Measurements from ENCODE around the gene SMPD3. TPM values are rescaled to one million over a fixed set of nuclear protein-coding genes. Genes with fewer than 3 reads are reported as not detected.

The SMPD3 gene
- total and polyA plus RNA-seq, 2 donors: 0.18 to 2.0 TPM

DNA sequence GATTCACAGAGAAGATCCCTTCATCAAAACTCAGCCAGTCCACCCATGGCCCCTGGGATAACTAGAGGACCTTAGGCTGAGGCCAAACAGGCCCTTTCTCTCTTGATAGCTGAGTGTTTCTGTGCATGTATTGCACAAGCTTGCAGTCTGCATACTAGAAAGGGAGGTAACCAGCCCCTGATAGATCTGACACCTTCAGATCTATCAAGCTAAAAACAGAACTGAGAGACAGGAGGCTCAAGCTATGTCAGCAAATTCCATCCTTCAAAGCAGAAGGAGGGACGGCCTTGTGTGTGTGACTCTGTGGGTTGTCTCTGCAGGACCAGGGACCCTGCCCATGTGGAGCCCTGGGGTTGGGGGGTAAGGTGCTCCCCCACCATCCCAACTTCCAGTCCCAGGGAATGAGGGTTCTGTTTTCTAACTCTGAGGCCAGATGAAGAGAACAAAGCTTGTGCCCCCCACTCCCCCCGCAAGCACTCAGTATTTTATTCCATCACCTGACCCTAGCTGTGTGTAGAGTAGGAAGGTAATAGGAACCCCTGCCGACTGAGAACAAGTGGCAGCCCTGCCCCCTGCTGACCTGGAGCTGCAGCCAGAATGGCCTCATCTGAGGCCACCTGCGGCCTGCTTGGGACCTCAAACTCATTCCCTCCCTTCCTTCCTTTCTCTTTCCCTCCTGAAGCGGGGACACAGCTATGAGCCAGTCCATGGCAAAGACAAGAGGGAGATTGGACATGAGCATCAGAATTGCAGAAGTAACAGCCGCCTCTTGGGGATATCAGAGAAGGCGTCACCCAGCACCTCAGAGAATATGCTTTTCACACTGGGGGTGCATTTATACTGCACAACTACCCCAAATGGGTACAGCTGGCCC lies 63.8 kb downstream of the SMPD3 start:
- Histone ChIP-seq H3K4me1 (ENCODE audit: insufficient read depth) (no peaks in the 10 kb centered on the region), H3K27ac (ENCODE audit: low read depth) (no peak overlapping the region), H3K36me3 (ENCODE audit: insufficient read depth) (no peaks in the 10 kb centered on the region), H3K4me3 (ENCODE audit: low read depth, low read length) (no peak overlapping the region)
- 69% methylated on average over 7 of the region's 7 CpGs for WGBS
- DNase-seq (ENCODE audit: extremely low spot score): no peak

- Histone ChIP-seq H3K4me1 (ENCODE audit: insufficient read depth) (no peaks in the 10 kb centered on the region), H3K27ac (ENCODE audit: low read depth) (no peak overlapping the region), H3K4me3 (ENCODE audit: low read depth, low read length) (no peak overlapping the region), H3K36me3 (ENCODE audit: insufficient read depth) (no peaks in the 10 kb centered on the region)
- WGBS: 95% methylated on average over 4 of the region's 4 CpGs
- DNase-seq (ENCODE audit: extremely low spot score): no peak
Measured at GRCh38 chr16:68383858-68384257, 64.5 kb downstream of the SMPD3 start.

DNA sequence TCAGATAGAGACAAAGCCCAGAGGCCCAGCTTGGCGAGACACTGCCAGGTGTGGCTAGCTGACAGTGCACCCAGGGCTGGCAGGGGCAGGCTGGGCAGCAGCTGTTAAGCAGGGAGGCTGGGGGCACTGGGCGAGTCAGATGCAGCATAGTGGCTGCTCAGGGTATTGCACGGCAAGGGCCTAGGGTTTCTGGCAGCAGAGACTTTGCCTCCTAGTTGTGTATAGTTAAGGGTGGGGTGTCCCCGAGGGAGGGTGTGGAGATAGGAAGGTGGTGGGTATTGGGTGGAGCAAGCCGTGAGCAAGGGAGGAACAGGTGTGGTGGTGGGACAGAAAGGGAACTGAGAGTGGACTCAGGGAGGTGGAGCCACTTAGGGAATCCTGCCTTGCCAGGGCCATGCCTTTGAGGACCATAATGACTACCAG lies 66.0 kb downstream of the SMPD3 start:
- Histone ChIP-seq H3K4me3 (ENCODE audit: low read depth, low read length) (no peak overlapping the region), H3K36me3 (ENCODE audit: insufficient read depth) (no peaks in the 10 kb centered on the region), H3K4me1 (ENCODE audit: insufficient read depth) (no peaks in the 10 kb centered on the region), H3K27ac (ENCODE audit: low read depth) (no peak overlapping the region)
- WGBS: 79% methylated on average over 5 of the region's 5 CpGs
- no peak for DNase-seq (ENCODE audit: extremely low spot score)

DNA sequence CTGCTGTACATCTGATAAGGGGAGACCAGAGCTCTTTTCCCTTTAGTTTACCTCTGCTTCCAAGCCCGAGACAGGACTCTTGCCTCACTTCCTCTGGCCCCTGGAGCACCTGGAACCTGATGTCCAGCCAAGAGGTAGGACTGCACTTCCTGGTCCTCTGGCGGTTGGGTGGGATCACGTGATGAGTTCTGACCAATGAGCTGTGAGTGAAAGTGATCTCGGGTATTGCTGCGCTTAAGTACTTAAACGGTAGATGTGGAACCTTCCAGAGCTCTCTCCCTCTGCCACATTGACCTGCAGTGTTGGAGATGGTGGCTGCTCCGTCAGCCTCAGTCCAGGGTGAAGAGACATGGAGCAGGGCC lies 67.0 kb downstream of the SMPD3 start:
- Histone ChIP-seq H3K4me1 (ENCODE audit: insufficient read depth) (no peaks in the 10 kb centered on the region), H3K36me3 (ENCODE audit: insufficient read depth) (no peaks in the 10 kb centered on the region), H3K4me3 (ENCODE audit: low read depth, low read length) (no peak overlapping the region), H3K27ac (ENCODE audit: low read depth) (no peak overlapping the region)
- DNase-seq (ENCODE audit: extremely low spot score): no peak
- 85% methylated on average over 7 of the region's 7 CpGs for WGBS

- H3K4me1 ChIP-seq (ENCODE audit: insufficient read depth): no peaks in the 10 kb centered on the region
- H3K36me3 ChIP-seq (ENCODE audit: insufficient read depth): no peaks in the 10 kb centered on the region
- DNase-seq (ENCODE audit: extremely low spot score): no peak
- WGBS: 85% methylated on average over 10 of the region's 10 CpGs
- no peak overlapping the region for H3K4me3 ChIP-seq (ENCODE audit: low read depth, low read length)
- no peak overlapping the region for H3K27ac ChIP-seq (ENCODE audit: low read depth)
Measured at GRCh38 chr16:68380676-68381362, 67.5 kb downstream of the SMPD3 start.

DNA sequence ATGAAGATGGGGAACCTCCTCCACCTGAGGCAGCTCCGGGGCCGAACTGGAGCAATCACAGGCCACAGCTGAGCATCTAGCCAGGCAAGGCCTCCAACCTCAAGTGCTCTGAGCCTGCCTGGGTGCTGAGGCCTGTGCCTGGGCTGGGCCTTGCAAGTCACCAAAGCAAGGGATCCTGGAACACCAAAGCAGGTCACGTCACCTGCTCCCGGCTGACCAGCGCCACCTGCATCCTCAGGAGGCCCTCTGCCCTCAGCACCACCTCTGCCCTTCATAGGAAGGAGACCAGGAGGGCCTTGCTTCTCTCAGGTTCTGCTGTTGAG lies 68.0 kb downstream of the SMPD3 start:
- no peak overlapping the region for H3K27ac ChIP-seq (ENCODE audit: low read depth)
- H3K4me1 ChIP-seq (ENCODE audit: insufficient read depth): no peaks in the 10 kb centered on the region
- H3K4me3 ChIP-seq (ENCODE audit: low read depth, low read length): no peak overlapping the region
- no peaks in the 10 kb centered on the region for H3K36me3 ChIP-seq (ENCODE audit: insufficient read depth)
- no peak for DNase-seq (ENCODE audit: extremely low spot score)
- WGBS: 96% methylated on average over 5 of the region's 5 CpGs

GRCh38 chr16:68379472-68380347 lies 68.6 kb downstream of the SMPD3 start:
- Histone ChIP-seq H3K36me3 (ENCODE audit: insufficient read depth) (no peaks in the 10 kb centered on the region), H3K27ac (ENCODE audit: low read depth) (no peak overlapping the region), H3K4me1 (ENCODE audit: insufficient read depth) (no peaks in the 10 kb centered on the region), H3K4me3 (ENCODE audit: low read depth, low read length) (no peak overlapping the region)
- DNase-seq (ENCODE audit: extremely low spot score): no peak
- WGBS: 74% methylated on average over 18 of the region's 18 CpGs

DNA sequence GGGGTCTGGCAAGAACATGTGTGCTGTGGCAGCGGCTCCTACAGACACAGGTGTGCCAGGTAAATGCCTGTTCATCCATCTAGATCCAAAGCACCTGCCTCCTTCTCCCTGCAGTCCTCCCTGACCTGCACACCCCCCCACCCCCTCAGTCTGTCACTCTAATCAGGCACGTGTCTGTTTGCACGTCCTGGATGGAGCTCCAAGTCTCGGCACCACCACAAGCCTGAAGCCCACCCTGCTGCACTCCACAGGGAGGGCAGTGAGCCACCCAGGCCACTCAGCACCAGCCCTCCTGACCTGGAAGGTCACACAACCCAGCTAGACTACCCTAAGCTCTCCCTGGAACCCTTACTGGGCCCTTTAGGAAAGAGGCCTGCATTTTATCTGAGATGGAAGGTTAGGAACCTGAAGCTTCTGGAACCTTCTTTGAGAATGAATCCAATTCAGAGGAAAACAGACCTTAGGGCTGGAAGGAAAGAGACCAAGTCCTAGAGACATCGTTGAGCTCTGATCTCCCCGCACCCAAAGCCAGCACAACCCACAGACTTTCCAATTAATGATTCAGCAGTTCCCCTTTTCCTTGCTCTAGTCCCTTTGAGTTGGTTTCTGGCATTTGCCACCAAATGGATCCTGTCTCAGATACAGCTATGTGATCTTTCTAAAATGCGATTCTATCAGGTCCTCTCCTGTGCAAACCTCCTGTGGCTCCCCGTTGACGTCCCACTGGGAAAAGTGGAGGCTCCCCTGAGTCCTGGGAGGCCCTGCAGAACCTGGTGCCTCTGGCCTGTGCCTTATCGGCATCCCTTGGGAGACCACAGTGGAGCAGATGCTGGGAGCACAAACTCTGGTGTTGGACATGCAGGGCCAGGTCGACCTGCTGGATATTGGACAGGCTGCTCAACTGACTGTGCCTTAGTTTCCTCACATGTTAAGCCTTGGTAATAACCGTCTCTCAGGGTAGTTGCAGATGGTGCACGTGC lies 69.6 kb downstream of the SMPD3 start:
- 78% methylated on average over 13 of the region's 13 CpGs for WGBS
- no peak overlapping the region for H3K4me3 ChIP-seq (ENCODE audit: low read depth, low read length)
- no peak overlapping the region for H3K27ac ChIP-seq (ENCODE audit: low read depth)
- no peaks in the 10 kb centered on the region for H3K36me3 ChIP-seq (ENCODE audit: insufficient read depth)
- H3K4me1 ChIP-seq (ENCODE audit: insufficient read depth): no peaks in the 10 kb centered on the region
- no peak for DNase-seq (ENCODE audit: extremely low spot score)

DNA sequence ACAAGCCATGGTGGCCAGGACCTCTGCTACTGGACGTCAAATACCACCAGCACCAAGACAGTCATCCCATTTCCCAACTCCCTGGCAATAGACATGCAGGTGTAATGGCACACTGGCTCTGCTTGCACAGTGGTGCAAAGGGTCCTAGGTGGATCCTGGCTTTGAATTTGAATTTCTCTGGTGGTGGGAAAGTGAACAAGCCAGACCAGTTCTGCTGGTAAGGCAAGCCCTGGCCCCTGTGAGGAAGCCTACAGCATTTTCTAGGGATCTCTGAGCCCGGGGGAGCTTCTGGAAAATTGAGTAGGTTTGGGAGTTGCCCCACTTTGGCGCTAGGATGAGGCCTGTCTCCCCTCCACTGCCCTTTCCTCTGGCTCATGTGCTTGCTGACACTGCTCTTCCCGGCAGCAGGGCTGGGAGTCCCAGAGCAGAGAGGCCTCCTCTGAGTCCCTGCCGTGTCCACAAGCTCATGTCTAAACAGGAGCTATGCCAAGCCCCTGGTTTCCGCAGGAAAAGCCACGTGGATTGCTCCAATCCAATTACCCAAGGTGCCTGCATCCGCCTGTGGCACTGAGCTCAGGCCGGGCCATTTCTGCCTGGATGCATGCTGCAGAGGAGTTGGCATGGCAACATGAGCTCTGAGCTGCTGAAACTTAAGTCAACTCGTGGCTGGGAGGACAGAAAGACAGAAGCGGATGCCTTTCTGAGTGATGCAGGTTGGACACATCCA lies 70.5 kb downstream of the SMPD3 start:
- no peak overlapping the region for H3K27ac ChIP-seq (ENCODE audit: low read depth)
- no peaks in the 10 kb centered on the region for H3K36me3 ChIP-seq (ENCODE audit: insufficient read depth)
- H3K4me3 ChIP-seq (ENCODE audit: low read depth, low read length): no peak overlapping the region
- H3K4me1 ChIP-seq (ENCODE audit: insufficient read depth): no peaks in the 10 kb centered on the region
- 59% methylated on average over 11 of the region's 11 CpGs for WGBS
- no peak for DNase-seq (ENCODE audit: extremely low spot score)

DNA sequence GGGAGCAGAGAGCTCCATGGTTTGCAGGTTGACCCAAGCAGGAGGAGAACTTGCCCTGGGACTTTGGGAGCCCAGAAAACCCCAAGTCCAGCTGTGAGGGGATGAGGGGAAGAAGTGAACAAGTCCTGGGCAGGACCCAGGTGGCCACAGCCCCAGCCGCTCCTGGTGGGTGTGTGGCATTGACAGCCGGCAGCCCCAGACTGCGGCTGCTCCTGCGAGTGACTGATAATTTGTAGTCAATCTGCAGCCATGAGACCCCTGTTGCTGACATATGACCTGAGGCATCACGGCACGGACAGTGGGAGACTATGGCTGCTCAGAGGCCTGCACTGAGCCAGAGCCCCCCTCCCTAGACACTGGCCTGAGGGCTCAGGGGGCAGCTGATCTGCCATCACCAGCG lies 71.1 kb downstream of the SMPD3 start:
- H3K27ac ChIP-seq (ENCODE audit: low read depth): no peak overlapping the region
- no peaks in the 10 kb centered on the region for H3K36me3 ChIP-seq (ENCODE audit: insufficient read depth)
- no peak for DNase-seq (ENCODE audit: extremely low spot score)
- no peak overlapping the region for H3K4me3 ChIP-seq (ENCODE audit: low read depth, low read length)
- H3K4me1 ChIP-seq (ENCODE audit: insufficient read depth): no peaks in the 10 kb centered on the region
- 93% methylated on average over 7 of the region's 7 CpGs for WGBS

DNA sequence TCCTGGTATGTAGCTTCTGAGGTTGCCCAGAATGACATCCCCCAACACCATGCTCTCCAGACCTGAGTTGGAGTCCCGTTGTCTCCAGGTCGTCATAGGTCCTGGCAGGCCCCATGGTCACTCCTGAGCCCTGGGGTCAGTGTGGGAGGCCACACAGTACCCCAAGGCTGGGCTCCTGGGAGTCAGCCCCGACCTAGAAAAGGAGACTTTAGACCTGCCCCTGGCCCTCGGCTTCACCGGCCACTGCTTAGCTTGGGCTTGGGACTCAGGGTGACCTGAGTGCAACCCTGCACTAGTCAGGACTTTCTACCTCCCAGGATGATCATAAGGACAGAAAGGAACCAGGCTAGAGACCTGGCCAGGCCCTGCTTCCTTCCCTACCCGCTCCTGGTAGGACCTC lies 71.7 kb downstream of the SMPD3 start:
- DNase-seq (ENCODE audit: extremely low spot score): no peak
- WGBS: 90% methylated on average over 6 of the region's 6 CpGs

GRCh38 chr16:68375801-68376536 lies 72.3 kb downstream of the SMPD3 start:
- no peak for DNase-seq (ENCODE audit: extremely low spot score)
- Histone ChIP-seq H3K4me3 (ENCODE audit: low read depth, low read length) (no peak overlapping the region), H3K36me3 (ENCODE audit: insufficient read depth) (no peaks in the 10 kb centered on the region), H3K4me1 (ENCODE audit: insufficient read depth) (no peaks in the 10 kb centered on the region), H3K27ac (ENCODE audit: low read depth) (no peak overlapping the region)
- WGBS: 96% methylated on average over 11 of the region's 11 CpGs

More for the DNA sequence above, 71.7 kb downstream of the SMPD3 start:
- Histone ChIP-seq H3K27ac (ENCODE audit: low read depth) (no peak overlapping the region), H3K4me1 (ENCODE audit: insufficient read depth) (no peaks in the 10 kb centered on the region), H3K36me3 (ENCODE audit: insufficient read depth) (no peaks in the 10 kb centered on the region), H3K4me3 (ENCODE audit: low read depth, low read length) (no peak overlapping the region)
